ENCODE data around the gene CFAP91.

- TF ChIP-seq GATA2 (IDR thresholded peaks at IDR 0.05; ENCODE audit: low read depth, low read length), result no peak
- no peak for TF ChIP-seq GATA3 (IDR thresholded peaks at IDR 0.05; ENCODE audit: low read depth, low read length)
These were observed 28.9 kb downstream of the CFAP91 start for GRCh38 chr3:119731560-119732343.
